H1 (cell line): ENCODE results near the gene METTL25B. TPM values are rescaled to one million over a fixed set of nuclear protein-coding genes. Genes with fewer than 3 reads are reported as not detected.

Source experiments
- CTCF ChIA-PET: fragments of 300-600 bp; sonication (Branson Sonifier 250); formaldehyde crosslinking; loops from one replicate; lab custom pipeline; 2021; ENCODE audit not compliant: partially characterized antibody; lab: Charles Lee
- POLR2A ChIA-PET: fragments of 300-600 bp; sonication (Branson Sonifier 250); formaldehyde crosslinking; loops from one replicate; lab custom pipeline; 2021; ENCODE audit warnings: inconsistent platforms; ENCODE audit not compliant: partially characterized antibody; lab: Charles Lee
- DNase-seq, 2 experiments: peaks; one replicate each; pipeline versions ENCODE4 v3.0.0 to v3.0.0-alpha.2; 2010 to 2022; ENCODE audit warnings: low spot score in 2 of 2, low read depth in 1 of 2, mixed read lengths in 1 of 2
- FAIRE-seq: peaks from 2 replicates; lab custom pipeline; 2011; peaks lifted over from hg19 to GRCh38; lab: Jason Lieb, UNC
- H2AFZ ChIP-seq: 2 replicates; pipeline ENCODE4 v1.8.1; 2012; ENCODE audit warnings: low read length, inconsistent platforms
- H2AK5ac ChIP-seq: 2 replicates; pipeline ENCODE4 v1.6.1; 2013; ENCODE audit warnings: low read depth, low read length
- H2BK120ac ChIP-seq: replicated peaks from 2 replicates; pipeline ENCODE3; 2013; ENCODE audit warnings: low read depth, low read length, inconsistent platforms
- H2BK12ac ChIP-seq: 2 replicates; pipeline ENCODE4 v1.6.1; 2013; ENCODE audit warnings: low read depth, low read length
- H2BK15ac ChIP-seq: 2 replicates; pipeline ENCODE4 v1.6.1; 2013; ENCODE audit warnings: low read length
- H2BK20ac ChIP-seq: 2 replicates; pipeline ENCODE4 v1.6.1; 2013; ENCODE audit warnings: low read length
- H2BK5ac ChIP-seq: 2 replicates; pipeline ENCODE4 v1.6.1; 2013; ENCODE audit warnings: low read depth, low read length
- H3K14ac ChIP-seq: 2 replicates; pipeline ENCODE4 v1.6.1; 2013; ENCODE audit warnings: inconsistent platforms; ENCODE audit not compliant: insufficient read length
- H3K18ac ChIP-seq: 2 replicates; pipeline ENCODE4 v1.6.1; 2013; ENCODE audit warnings: low read length; ENCODE audit errors: extremely low read depth
- H3K23ac ChIP-seq: 2 replicates; pipeline ENCODE4 v1.6.1; 2013; ENCODE audit warnings: inconsistent platforms; ENCODE audit not compliant: insufficient read length
- H3K23me2 ChIP-seq: 2 replicates; pipeline ENCODE4 v1.6.1; 2013; ENCODE audit warnings: low read depth, low read length
- H3K27ac ChIP-seq: 2 replicates; pipeline ENCODE4 v1.6.1; 2011; ENCODE audit warnings: low read depth, low read length, inconsistent platforms
- H3K27me3 ChIP-seq, 4 experiments: replicated peaks in 1 of 4; 1 replicate in 1 of 4; 2 replicates in 3 of 4; pipeline versions ENCODE4 v1.6.1 to v1.8.1; 2011 to 2013; ENCODE audit warnings: low read length in 3 of 4, mild to moderate bottlenecking in 3 of 4, inconsistent platforms in 2 of 4, mixed read lengths in 2 of 4, moderate library complexity in 1 of 4; ENCODE audit not compliant: control insufficient read depth in 3 of 4, insufficient read depth in 3 of 4; ENCODE audit errors: extremely low read depth in 1 of 4
- H3K36me3 ChIP-seq, 4 experiments: 2 replicates each; pipeline versions ENCODE4 v1.6.1 to v1.8.1; 2011 to 2013; ENCODE audit warnings: mild to moderate bottlenecking in 4 of 4, low read length in 3 of 4, moderate library complexity in 2 of 4, control low read depth in 1 of 4, inconsistent platforms in 1 of 4; ENCODE audit not compliant: insufficient read depth in 4 of 4, control insufficient read depth in 2 of 4
- H3K4ac ChIP-seq: replicated peaks from 2 replicates; pipeline ENCODE3; 2013; ENCODE audit warnings: low read length, low read depth, mixed read lengths, inconsistent platforms; ENCODE audit not compliant: insufficient read length
- H3K4me1 ChIP-seq, 4 experiments: replicated peaks in 1 of 4; 1 replicate in 1 of 4; 2 replicates in 3 of 4; pipeline versions ENCODE4 v1.6.1 to v1.8.1; 2011 to 2013; ENCODE audit warnings: low read length in 3 of 4, inconsistent platforms in 2 of 4, mixed read lengths in 1 of 4; ENCODE audit not compliant: insufficient read depth in 4 of 4, control insufficient read depth in 3 of 4
- H3K4me2 ChIP-seq, 2 experiments: 2 replicates each; pipeline versions ENCODE4 v1.6.1 to v1.8.1; 2011 to 2013; ENCODE audit warnings: low read depth in 2 of 2, low read length in 2 of 2, control low read depth in 1 of 2, inconsistent platforms in 1 of 2, mild to moderate bottlenecking in 1 of 2; ENCODE audit not compliant: insufficient read depth in 1 of 2
- H3K4me3 ChIP-seq, 4 experiments: fragments of 200-600, 300-600 bp in 1 of 4; sonication (generic), shearing (Covaris generic), sonication (Bioruptor Twin) in 1 of 4; 2 replicates each; pipeline versions ENCODE4 v1.5.1 to v1.8.1; 2011 to 2016; ENCODE audit warnings: low read length in 4 of 4, low read depth in 3 of 4, control low read depth in 2 of 4, inconsistent platforms in 2 of 4, mild to moderate bottlenecking in 2 of 4, mixed read lengths in 1 of 4, moderate library complexity in 1 of 4; ENCODE audit not compliant: insufficient read depth in 2 of 4; ENCODE audit errors: extremely low read depth in 1 of 4
- H3K56ac ChIP-seq: replicated peaks from 2 replicates; pipeline ENCODE3; 2013; ENCODE audit warnings: low read depth, mild to moderate bottlenecking, mixed read lengths, low read length, inconsistent platforms; ENCODE audit not compliant: insufficient read length
- H3K79me1 ChIP-seq: 2 replicates; pipeline ENCODE4 v1.6.1; 2013; ENCODE audit warnings: low read depth, low read length, control low read depth
- H3K79me2 ChIP-seq, 2 experiments: 2 replicates each; pipeline versions ENCODE4 v1.6.1 to v1.8.1; 2012 to 2013; ENCODE audit warnings: low read length in 2 of 2, mild to moderate bottlenecking in 2 of 2, inconsistent platforms in 1 of 2; ENCODE audit not compliant: insufficient read depth in 2 of 2, control insufficient read depth in 1 of 2
- H3K9ac ChIP-seq, 4 experiments: replicated peaks in 1 of 4; 1 replicate in 1 of 4; 2 replicates in 3 of 4; pipeline versions ENCODE4 v1.6.1 to v1.8.1; 2011 to 2013; ENCODE audit warnings: low read depth in 3 of 4, low read length in 3 of 4, control low read depth in 2 of 4, mild to moderate bottlenecking in 2 of 4, moderate library complexity in 2 of 4, inconsistent platforms in 1 of 4; ENCODE audit errors: extremely low read depth in 1 of 4
- H3K9me3 ChIP-seq, 2 experiments: 2 replicates each; pipeline versions ENCODE4 v1.6.1 to v1.8.1; 2012 to 2013; ENCODE audit warnings: mild to moderate bottlenecking in 2 of 2, moderate library complexity in 2 of 2, control low read depth in 1 of 2, inconsistent platforms in 1 of 2, low read depth in 1 of 2, low read length in 1 of 2, mixed read lengths in 1 of 2; ENCODE audit not compliant: insufficient read depth in 2 of 2
- H4K20me1 ChIP-seq, 2 experiments: replicated peaks in 1 of 2; 2 replicates each; pipeline versions ENCODE3 to v1.8.1; 2011 to 2013; ENCODE audit warnings: inconsistent platforms in 2 of 2, low read length in 2 of 2, mild to moderate bottlenecking in 1 of 2; ENCODE audit not compliant: insufficient read depth in 2 of 2, control insufficient read depth in 1 of 2
- H4K5ac ChIP-seq: 2 replicates; pipeline ENCODE4 v1.6.1; 2013; ENCODE audit warnings: low read length, low read depth, mixed read lengths, inconsistent platforms; ENCODE audit not compliant: insufficient read length
- H4K8ac ChIP-seq: 2 replicates; pipeline ENCODE4 v1.8.0; 2013; ENCODE audit warnings: mild to moderate bottlenecking, moderate library complexity, low read length, inconsistent platforms; ENCODE audit not compliant: insufficient read depth; ENCODE audit errors: extremely low read depth
- H4K91ac ChIP-seq: replicated peaks from 2 replicates; pipeline ENCODE3; 2013; ENCODE audit warnings: low read length, mixed read lengths, inconsistent platforms; ENCODE audit not compliant: insufficient read length
- ASH2L ChIP-seq: fragments of 200-600, 300-600 bp; sonication (generic); IDR thresholded peaks from one replicate; pipeline ENCODE4 v1.7.1; 2017; ENCODE audit warnings: low read length
- CTBP2 ChIP-seq: IDR thresholded peaks from 2 replicates; pipeline ENCODE4 v1.7.0; 2011; ENCODE audit warnings: borderline replicate concordance, mild to moderate bottlenecking, moderate library complexity, mixed read lengths, low read length; ENCODE audit not compliant: insufficient read depth, insufficient read length
- PHF8 ChIP-seq: fragments of 200-600 bp; sonication (generic); conservative IDR thresholded peaks from 2 replicates; pipeline ENCODE4 v1.7.1; 2012; ENCODE audit warnings: low read depth, mild to moderate bottlenecking, inconsistent platforms, low read length, moderate library complexity
- POLR2A ChIP-seq, 2 experiments: IDR thresholded peaks; 1 replicate in 1 of 2; 2 replicates in 1 of 2; pipeline ENCODE4 v1.6.1; 2011; ENCODE audit warnings: low read depth in 2 of 2, low read length in 2 of 2, mild to moderate bottlenecking in 2 of 2; ENCODE audit errors: control extremely low read depth in 1 of 2
- RAD21 ChIP-seq, 2 experiments: IDR thresholded peaks in 1 of 2; conservative IDR thresholded peaks in 1 of 2; 2 replicates each; pipeline ENCODE4 v1.6.1; 2011; ENCODE audit warnings: low read depth in 2 of 2, low read length in 2 of 2, improper control_type of control experiment in 1 of 2, inconsistent platforms in 1 of 2, mild to moderate bottlenecking in 1 of 2, moderate library complexity in 1 of 2
- RXRA ChIP-seq: IDR thresholded peaks from 2 replicates; pipeline ENCODE4 v1.6.1; 2011; ENCODE audit warnings: low read depth, mild to moderate bottlenecking, low read length, moderate library complexity; ENCODE audit not compliant: insufficient read depth
- SUZ12 ChIP-seq: fragments of 200-600 bp; sonication (generic); IDR thresholded peaks from 2 replicates; pipeline ENCODE4 v1.6.1; 2012; ENCODE audit warnings: mild to moderate bottlenecking, inconsistent platforms, low read length, moderate library complexity, mixed read lengths
- WGBS, 2 experiments: shearing (Covaris generic) in 1 of 2; methylation state at CpG; one replicate each; pipeline versions ENCODE4 v1.1.6 to v1.1.7; 2013 to 2015; ENCODE audit warnings: low lambda C conversion rate in 2 of 2, mixed read lengths in 2 of 2, inconsistent platforms in 1 of 2, low coverage in 1 of 2, missing lambda C conversion rate in 1 of 2; ENCODE audit not compliant: insufficient replicate concordance in 2 of 2, insufficient coverage in 1 of 2, insufficient read length in 1 of 2; ENCODE audit errors: extremely low coverage in 1 of 2, missing lambda C conversion rate in 1 of 2; 5-methylcytosine and 5-hydroxymethylcytosine counted together
- polyA plus RNA-seq, 7 experiments: library from polyadenylated mRNA; depleted of rRNA in 3 of 7; stranded (reverse) in 5 of 7; unstranded in 2 of 7; fragments of >200 nt in 5 of 7; fragments of 200-250 nt in 2 of 7; gene quantifications; 1 replicate in 5 of 7; 2 replicates in 1 of 7; 4 replicates in 1 of 7; pipeline versions ENCODE4 v1.2.1 to v1.2.3, GENCODE V29; 2011 to 2013; ENCODE audit warnings: missing spikeins in 2 of 7, mixed read lengths in 2 of 7
- total RNA-seq: library from RNA; stranded (reverse); fragmentation: NEBNext Ultra II Directional; extraction: Animal tissue kit (Norgen Biotek cat#: 25700); gene quantifications from 2 replicates; pipeline ENCODE4 v1.2.1, GENCODE V29; 2021

The METTL25B gene
- total and polyA plus RNA-seq, 2 of the 8 experiments (the other 6 are each of a cell fraction or from before 2014, with no cell fraction given), result 28.4 to 30.1 TPM

DNA sequence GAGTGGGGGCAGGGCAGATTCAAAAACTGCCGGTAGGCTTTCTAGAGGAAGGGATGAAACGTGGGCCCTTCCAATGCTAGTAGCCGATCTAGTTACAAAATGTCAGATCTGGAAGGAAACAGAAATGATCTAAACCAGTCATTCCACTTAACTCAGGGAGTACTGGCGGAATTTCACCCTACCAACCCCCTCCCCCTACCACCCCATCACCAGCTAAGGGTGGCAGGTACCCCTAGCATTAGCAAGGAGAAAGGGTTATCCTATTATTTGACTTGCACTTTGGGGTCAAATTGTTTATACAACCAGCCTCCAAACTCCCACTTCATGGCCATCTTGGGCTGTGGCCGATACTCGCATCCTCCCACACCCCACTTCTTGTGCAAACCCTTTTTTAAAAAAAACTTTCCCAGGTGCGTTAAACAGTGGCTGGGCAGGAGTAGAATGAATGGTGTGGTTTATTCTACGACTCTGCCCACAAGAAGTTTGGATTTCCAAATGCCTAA is 13.3 kb downstream of the METTL25B start:
- Histone ChIP-seq H3K4me2 (peak overlapping the region; percentile 67 to 68), H2BK120ac (no peak overlapping the region), H4K8ac (no peak overlapping the region), H4K91ac (peak overlapping the region; percentile 9), H2AK5ac (no peak overlapping the region), H2BK5ac (peak overlapping the region; percentile 81), H3K56ac (peak overlapping the region; percentile 25), H3K23ac (no peak overlapping the region), H3K27ac (peak overlapping the region; percentile 36), H2BK12ac (peak overlapping the region; percentile 12; the same call in 1 of the 2 replicates), H3K4me1 (peaks cover 8 to 21% (median 11%) of the 10 kb centered on the region in 4 experiments; a peak in 6 of 7 replicates), H3K36me3 (peaks cover 13 to 38% (median 14%) of the 10 kb centered on the region in 4 experiments; a peak in 7 of 8 replicates), H3K23me2 (peaks cover 2% of the 10 kb centered on the region), H3K27me3 (no peaks in the 10 kb centered on the region), H2BK20ac (no peak overlapping the region), H3K18ac (peak overlapping the region; percentile 34; the same call in 1 of the 2 replicates), H3K9ac (peak overlapping the region in 2 of 4 experiments; percentile 36 to 42; a peak in 3 of 7 replicates), H4K5ac (peak overlapping the region; percentile 13), H3K79me1 (peaks cover 9% of the 10 kb centered on the region), H2BK15ac (0 out of 2 replicates have a peak overlapping the region, but pooled peaks have one; percentile 46), H3K9me3 (no peaks in the 10 kb centered on the region), H3K79me2 (peaks cover 8 to 27% of the 10 kb centered on the region in 2 experiments), H2AFZ (no peak overlapping the region), H3K4me3 (peak overlapping the region in 3 of 4 experiments; percentile 5 to 51 (median 34); a peak in 5 of 8 replicates), H3K4ac (peak overlapping the region; percentile 29)
- 60% methylated on average over 8 of the region's 8 CpGs; no CpG with 5 or more reads in 1 of the 2 experiments for WGBS, 2 experiments
- DNase-seq (no peak), FAIRE-seq (no peak)
- CTCF ChIA-PET, result interaction anchor here (1.4 to 6.6 kb wide), 6 partner anchors 11 to 64 kb away, joined by 6 to 76 read pairs (median 10); partner anchors contain the start of genes CRABP2, HDGF, ISG20L2 and METTL25B
- 0 out of 4 replicates have a peak, but pooled peaks of 1 of the 2 experiments have one; percentile 14 for TF ChIP-seq RAD21 (IDR thresholded peaks at IDR 0.05 in 1 of 2, conservative IDR thresholded peaks at IDR 0.05 in 1 of 2; ENCODE audit: low read depth in 2 of 2, low read length in 2 of 2)
- TF ChIP-seq POLR2A (IDR thresholded peaks at IDR 0.05; ENCODE audit: control extremely low read depth in 1 of 2, low read depth in 2 of 2, low read length in 2 of 2), result peak in 1 of 2 experiments; percentile 58; a peak in 1 of 3 replicates
- TF ChIP-seq SUZ12, result no peak
- peak; percentile 87 for TF ChIP-seq ASH2L
- no peak for TF ChIP-seq RXRA
- peak; percentile 17 for TF ChIP-seq CTBP2
- TF ChIP-seq PHF8, result no peak
- TF ChIP-seq, all 59 proteins: peak for 4
- Histone ChIP-seq H4K20me1 (peaks cover 0 to 2% of the 10 kb centered on the region in 2 experiments), H3K14ac (no peak overlapping the region)
- POLR2A ChIA-PET, result interaction anchor here (0.6 to 10.7 kb wide), 20 partner anchors 10 to 139 kb away, joined by 3 to 214 read pairs (median 4); partner anchors contain the start of genes CRABP2, HDGF, ISG20L2 and METTL25B
